ENCODE data around the gene ADRB2. TPM values are rescaled to one million over a fixed set of nuclear protein-coding genes. Genes with fewer than 3 reads are reported as not detected.

Gene ADRB2
- total RNA-seq, 1 experiment from 2014 or later = 0.25 TPM

- TF ChIP-seq CTCF (IDR thresholded peaks at IDR 0.05 in 2 of 3, conservative IDR thresholded peaks at IDR 0.05 in 1 of 3; ENCODE audit: borderline replicate concordance in 1 of 3, insufficient read depth in 1 of 3, low read depth in 2 of 3, low read length in 2 of 3) = no peak
- TF ChIP-seq CEBPB (IDR thresholded peaks at IDR 0.05; ENCODE audit: low read depth) = no peak
- TF ChIP-seq POLR2A (IDR thresholded peaks at IDR 0.05; ENCODE audit: borderline replicate concordance, extremely low read depth, insufficient read depth, insufficient read length) = no peak
- no peak for TF ChIP-seq MAX (IDR thresholded peaks at IDR 0.05)
Observed at GRCh38 chr5:148805326-148806290, 20.8 kb upstream of the ADRB2 start (continued).

- Histone ChIP-seq H3K4me2 (ENCODE audit: low read length) (no peak overlapping the region), H3K4me1 (ENCODE audit: control insufficient read depth in 1 of 2, insufficient read depth in 2 of 2, low read length in 2 of 2) (peaks cover 3 to 13% of the 10 kb centered on the region in 2 experiments; a peak in 3 of 4 replicates), H3K79me2 (ENCODE audit: insufficient read depth, low read length) (no peaks in the 10 kb centered on the region), H3K27me3 (ENCODE audit: insufficient read depth, low read length) (no peaks in the 10 kb centered on the region), H3K4me3 (replicated peaks in 1 of 2; ENCODE audit: low read depth in 1 of 2, low read length in 2 of 2) (no peak overlapping the region), H3K36me3 (ENCODE audit: control insufficient read depth in 1 of 2, insufficient read depth in 2 of 2, low read length in 2 of 2) (no peaks in the 10 kb centered on the region), H3K9me2 (ENCODE audit: insufficient read depth) (no peaks in the 10 kb centered on the region), H3K9me3 (ENCODE audit: control insufficient read depth in 1 of 2, insufficient read depth in 1 of 2, low read depth in 1 of 2, low read length in 2 of 2) (no peaks in the 10 kb centered on the region), H2AFZ (ENCODE audit: low read depth, low read length, poor library complexity, severe bottlenecking) (no peak overlapping the region), H3K9ac (ENCODE audit: low read length) (no peak overlapping the region), H3K27ac (ENCODE audit: low read depth, low read length) (no peak overlapping the region), H4K20me1 (ENCODE audit: insufficient read depth) (no peaks in the 10 kb centered on the region)
- DNase-seq (ENCODE audit: low read depth, low spot score) (no peak), ATAC-seq (no peak)
- TF ChIP-seq POLR2AphosphoS5 (IDR thresholded peaks at IDR 0.05; ENCODE audit: low read depth, low read length) (no peak), JUND (IDR thresholded peaks at IDR 0.05) (no peak), ATF3 (IDR thresholded peaks at IDR 0.05) (no peak), TCF7L2 (IDR thresholded peaks at IDR 0.05; ENCODE audit: borderline replicate concordance, extremely low read depth, insufficient read depth, insufficient read length) (no peak), SIN3A (IDR thresholded peaks at IDR 0.05; ENCODE audit: low read depth) (no peak), ELF1 (IDR thresholded peaks at IDR 0.05; ENCODE audit: borderline replicate concordance, low read depth) (no peak), ZFX (IDR thresholded peaks at IDR 0.05) (no peak), SP1 (IDR thresholded peaks at IDR 0.05; ENCODE audit: low read depth) (no peak), CTCF (IDR thresholded peaks at IDR 0.05 in 2 of 3, conservative IDR thresholded peaks at IDR 0.05 in 1 of 3; ENCODE audit: borderline replicate concordance in 1 of 3, insufficient read depth in 1 of 3, low read depth in 2 of 3, low read length in 2 of 3) (no peak)
- POLR2A ChIA-PET = no interaction called here
- no TSS peak for BruUV-seq (replicated peaks)
- CTCF ChIA-PET = interaction anchor here (5.6 kb wide), 1 partner anchor 15 kb away, joined by 18 read pairs; no protein-coding TSS in a partner anchor
- intact Hi-C loops (cut with micrococcal nuclease) = no loop called here
- RAD21 ChIA-PET (ENCODE audit: low non-redundant PET in 1 of 2, low total read pairs in 2 of 2, uncharacterized antibody in 2 of 2, unreplicated experiment in 2 of 2) = no interaction called here
Observed at GRCh38 chr5:148806520-148806931, 19.9 kb upstream of the ADRB2 start.

Data from HCT116 (cell line).